Heart left ventricle (tissue), 16 donors: Measurements from ENCODE around the gene MESP2. TPM values are rescaled to one million over a fixed set of nuclear protein-coding genes. Genes with fewer than 3 reads are reported as not detected.

Experiments
- ATAC-seq, 4 donors: fragments of 200-7000 bp; cut with Tn5 transposase; one replicate each; pipeline ENCODE4 v1.9.1; 2020 to 2022; ENCODE audit warnings: moderate library complexity in 4 of 4, mild to moderate bottlenecking in 3 of 4, moderate number of reproducible peaks in 1 of 4
- DNase-seq, 5 donors: peaks; one replicate each; pipeline ENCODE4 v3.0.0-alpha.2; 2020
- H3K27ac ChIP-seq, 12 donors: fragments of 200-600 bp; sonication (generic) in 4 of 12; one replicate each; pipeline versions ENCODE4 v1.5.0 to v1.8.0; 2016 to 2022; ENCODE audit warnings: mild to moderate bottlenecking in 2 of 12
- H3K27me3 ChIP-seq, 9 donors: fragments of 200-600 bp; sonication (generic) in 2 of 9; one replicate each; pipeline versions ENCODE4 v1.5.1 to v1.8.0; 2016 to 2022; ENCODE audit warnings: mild to moderate bottlenecking in 3 of 9
- H3K36me3 ChIP-seq, 9 donors: fragments of 200-600 bp; sonication (generic) in 2 of 9; one replicate each; pipeline versions ENCODE4 v1.5.0 to v1.8.0; 2018 to 2022; ENCODE audit warnings: mild to moderate bottlenecking in 2 of 9
- H3K4me1 ChIP-seq, 12 donors: fragments of 200-600 bp; sonication (generic) in 4 of 12; one replicate each; pipeline versions ENCODE4 v1.5.0 to v1.8.0; 2016 to 2022; ENCODE audit warnings: mild to moderate bottlenecking in 3 of 12
- H3K4me3 ChIP-seq, 12 donors: fragments of 200-600 bp; sonication (generic) in 4 of 12; one replicate each; pipeline versions ENCODE4 v1.5.0 to v1.8.0; 2017 to 2022; ENCODE audit warnings: mild to moderate bottlenecking in 9 of 12, moderate library complexity in 4 of 12
- H3K9me3 ChIP-seq, 12 donors: fragments of 200-600 bp; sonication (generic) in 4 of 12; one replicate each; pipeline versions ENCODE4 v1.5.0 to v1.8.0; 2016 to 2022; ENCODE audit warnings: mild to moderate bottlenecking in 1 of 12
- CTCF ChIP-seq, 12 donors: fragments of 200-600 bp; sonication (generic) in 4 of 12; IDR thresholded peaks; one replicate each; pipeline versions ENCODE4 v1.5.0 to v1.8.0; 2018 to 2022; ENCODE audit warnings: antibody characterized with exemption in 12 of 12, mild to moderate bottlenecking in 5 of 12
- POLR2A ChIP-seq, 2 donors: fragments of 450-650 bp; IDR thresholded peaks; one replicate each; pipeline ENCODE4 v1.6.1; 2017; ENCODE audit warnings: antibody characterized with exemption in 2 of 2, mild to moderate bottlenecking in 2 of 2, moderate library complexity in 2 of 2
- WGBS, 4 donors: extraction: QIAGEN DNeasy Blood & Tissue Kit in 2 of 4; methylation state at CpG; one replicate each; pipeline versions ENCODE4 v1.1.5 to v1.1.7; 2013 to 2018; 5-methylcytosine and 5-hydroxymethylcytosine counted together
- intact Hi-C, 10 donors: fragments of 100-400 bp; cut with DNase I; formaldehyde crosslinking; loops; one replicate each; pipeline versions ENCODE4 v1.11.1 to v1.14.2; 2022
- polyA plus RNA-seq, 2 donors: library from polyadenylated mRNA; stranded (reverse); fragments of 200-250 nt; gene quantifications; one replicate each; pipeline ENCODE4 v1.2.3, GENCODE V29; 2013
- total RNA-seq, 9 donors: library from RNA; depleted of rRNA in 2 of 9; stranded (reverse); fragments of >200 nt in 2 of 9; fragmentation: NEBNext Ultra II Directional in 3 of 9; extraction: Animal tissue kit (Norgen Biotek cat#: 25700) in 3 of 9; gene quantifications; one replicate each; pipeline versions ENCODE4 v1.1.0 to v1.2.4, GENCODE V29; 2016 to 2023
- donor health status: ischemic (EF 13 %, LVEDD 7.1; RV severe dilation, severe dysfunction).
- donor health status: healthy with polysubstance abuse.
- donor health status: DM: no; HTN: yes; CAD: no.
- donor health status: DM: no; HTN: no; CAD: no.
- donor health status: ischemic (EF 25% LVEDD 6.9; RV normal size, moderate dysfunction).
- donor health status: ischemic (EF 25% LVEDD 5.7; RV mildly dilated, moderate dysfunction).
- donor health status: healthy.
- donor health status: DM: yes; HTN: yes; CAD: no.
- donor health status: ischemic (EF 35%, LVEDD 5.7; RV mildly dilated, moderate dysfunction).
- donor health status: nonischemic (EF 11% LVEDD 7.7; RV severe dilation, severe dysfunction).
- donor health status: DM: yes; HTN: yes; CAD: no.
- donor health status: PGD.
- donor health status: ischemic (EF 29% LVEDD 5.4; RV normal size, mild dysfunction).
- donor health status: nonischemic (EF 23%, LVEDD 6.1; RV moderate dilation, normal function).

Gene MESP2
- total and polyA plus RNA-seq, 11 donors, result 0.16 to 0.65 (median 0.58) TPM; not detected in 7

- peaks cover 0 to 7% (median 0%) of the 10 kb centered on the region in 9 donors for H3K27me3 ChIP-seq
- 85 to 91% (median 88%) methylated on average over 10 of the region's 10 CpGs for WGBS, 4 donors
- TF ChIP-seq POLR2A (IDR thresholded peaks at IDR 0.05) (no peak), CTCF (IDR thresholded peaks at IDR 0.05) (no peak)
- intact Hi-C loops, result loop anchor here in 2 of 10 donors (10.0 kb wide), 1 partner anchor 51 kb away; the partner anchor contains the start of gene MESP2 (in 2 of the 2)
- H3K4me3 ChIP-seq, result no peak overlapping the region
- ATAC-seq, result no peak
- no peak for DNase-seq
- no peaks in the 10 kb centered on the region for H3K9me3 ChIP-seq
- H3K4me1 ChIP-seq, result peaks cover 0 to 78% (median 14%) of the 10 kb centered on the region in 12 donors
- no peak overlapping the region for H3K27ac ChIP-seq
- H3K36me3 ChIP-seq, result no peaks in the 10 kb centered on the region
Observed at GRCh38 chr15:89825271-89825940, 49.3 kb downstream of the MESP2 start.

DNA sequence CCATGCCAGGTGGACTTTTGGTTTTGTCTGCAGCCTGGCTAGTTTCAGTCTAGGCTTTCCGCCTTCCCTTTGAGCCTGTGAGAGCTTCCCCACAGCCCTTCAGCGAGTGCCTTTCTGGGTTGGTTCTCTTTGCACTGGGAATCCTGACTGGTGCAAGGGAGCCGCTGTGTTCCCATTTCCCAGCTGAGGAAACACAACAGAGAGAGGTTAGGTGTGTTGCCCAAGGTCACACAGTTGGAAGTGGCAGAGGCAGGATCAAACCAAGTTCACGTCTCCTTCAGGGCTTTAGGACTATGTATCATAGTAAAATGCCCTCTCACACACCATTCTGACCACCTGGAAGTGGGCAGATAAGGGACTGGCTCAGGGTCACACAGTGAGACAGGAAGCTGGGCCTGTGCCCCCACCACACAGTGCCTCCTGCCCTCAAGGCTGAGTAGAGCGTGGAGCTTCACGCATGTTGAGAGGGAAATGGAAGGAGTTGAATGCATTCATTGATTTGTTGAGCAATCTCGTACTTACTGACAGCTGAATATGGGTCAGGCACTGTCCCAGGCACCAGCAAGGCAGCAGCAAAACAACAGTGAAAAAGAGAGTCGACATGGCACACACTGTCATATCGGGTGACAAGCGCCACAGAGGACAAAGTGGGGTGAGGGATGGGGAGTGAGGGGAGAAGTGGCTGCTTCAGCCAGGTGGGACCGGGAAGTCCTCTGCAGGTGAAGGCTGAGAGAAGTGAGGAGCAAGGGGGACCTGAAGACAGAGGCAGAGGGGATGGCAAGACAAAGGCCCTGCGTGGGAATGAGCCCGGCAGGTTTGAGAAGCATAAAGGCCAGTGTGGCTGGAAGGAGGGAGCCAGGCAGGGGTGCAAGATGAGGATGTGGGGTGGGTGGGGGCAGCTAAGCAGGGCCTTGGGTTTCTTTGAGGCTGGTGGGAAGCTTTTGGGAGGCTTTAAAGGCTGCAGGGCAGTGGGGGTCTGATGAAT lies 50.8 kb downstream of the MESP2 start:
- Histone ChIP-seq H3K4me3 (no peak overlapping the region), H3K36me3 (peaks cover 0 to 3% (median 0%) of the 10 kb centered on the region in 9 donors), H3K9me3 (no peaks in the 10 kb centered on the region), H3K4me1 (peaks cover 0 to 72% (median 14%) of the 10 kb centered on the region in 12 donors), H3K27ac (no peak overlapping the region), H3K27me3 (no peaks in the 10 kb centered on the region)
- 93 to 94% (median 93%) methylated on average over 12 to 13 of the region's 13 CpGs for WGBS, 4 donors
- DNase-seq, result no peak
- TF ChIP-seq POLR2A (IDR thresholded peaks at IDR 0.05) (no peak), CTCF (IDR thresholded peaks at IDR 0.05) (no peak)
- no peak for ATAC-seq
- intact Hi-C loops, result loop anchor here in 2 of 10 donors (10.0 kb wide), 1 partner anchor 52 kb away; the partner anchor contains the start of gene MESP2 (in 2 of the 2)

GRCh38 chr15:89827829-89828228 lies 51.7 kb downstream of the MESP2 start:
- 83 to 93% (median 90%) methylated on average over 3 to 4 of the region's 4 CpGs for WGBS, 4 donors
- peak overlapping the region in 8 of 12 donors; percentile 21 to 66 (median 40) for H3K27ac ChIP-seq
- H3K4me1 ChIP-seq, result peaks cover 0 to 63% (median 14%) of the 10 kb centered on the region in 12 donors
- H3K27me3 ChIP-seq, result no peaks in the 10 kb centered on the region
- peaks cover 0 to 9% (median 4%) of the 10 kb centered on the region in 9 donors for H3K36me3 ChIP-seq
- intact Hi-C loops, result loop anchor here in 2 of 10 donors (10.0 kb wide), 1 partner anchor 53 kb away; the partner anchor contains the start of gene MESP2 (in 2 of the 2)
- H3K9me3 ChIP-seq, result no peaks in the 10 kb centered on the region
- no peak for DNase-seq
- peak in 1 of 4 donors; percentile 18 for ATAC-seq
- peak overlapping the region in 1 of 12 donors; percentile 5 for H3K4me3 ChIP-seq
- TF ChIP-seq CTCF (IDR thresholded peaks at IDR 0.05), result no peak
- no peak for TF ChIP-seq POLR2A (IDR thresholded peaks at IDR 0.05)

Other genes starting within 250 kb of the MESP2 start
- gene TICRR, start 200.9 kb upstream of the MESP2 start, total RNA-seq, result 1 to 10 TPM in 1 of 9 donors, under 1 TPM in 5, not detected in 3; 0.05 to 1.4 (median 0.10) TPM
- gene TICRR, start 200.9 kb upstream of the MESP2 start, polyA plus RNA-seq, result under 1 TPM in 1 of 2 donors, not detected in 1; 0.04 TPM
- gene KIF7, start 120.9 kb upstream of the MESP2 start, total RNA-seq, result 1 to 10 TPM; 2.7 to 9.2 (median 3.5) TPM
- gene KIF7, start 120.9 kb upstream of the MESP2 start, polyA plus RNA-seq, result 1 to 10 TPM; 1.3 to 3.0 TPM
- gene PLIN1, start 97.0 kb upstream of the MESP2 start, total RNA-seq, result 100 to 1,000 TPM in 1 of 9 donors, 10 to 100 TPM in 2, 1 to 10 TPM in 4, under 1 TPM in 2; 0.28 to 143 (median 3.3) TPM
- gene PLIN1, start 97.0 kb upstream of the MESP2 start, polyA plus RNA-seq, result 10 to 100 TPM in 1 of 2 donors, 1 to 10 TPM in 1; 6.5 to 11.8 TPM
- 10 to 100 TPM in 6 of 9 donors, 1 to 10 TPM in 3; 7.0 to 23.0 (median 10.7) TPM for gene PEX11A, start 85.6 kb upstream of the MESP2 start, total RNA-seq
- 10 to 100 TPM in 1 of 2 donors, 1 to 10 TPM in 1; 5.9 to 11.0 TPM for gene PEX11A, start 85.6 kb upstream of the MESP2 start, polyA plus RNA-seq
- gene WDR93, start 85.5 kb upstream of the MESP2 start, total RNA-seq, result under 1 TPM in 1 of 9 donors, not detected in 8; 0.21 TPM
- under 1 TPM in 1 of 2 donors, not detected in 1; 0.10 TPM for gene WDR93, start 85.5 kb upstream of the MESP2 start, polyA plus RNA-seq
- 1 to 10 TPM; 1.3 to 6.9 (median 5.1) TPM for gene MESP1, start 25.1 kb upstream of the MESP2 start, total RNA-seq
- 1 to 10 TPM in 1 of 2 donors, under 1 TPM in 1; 0.43 to 6.9 TPM for gene MESP1, start 25.1 kb upstream of the MESP2 start, polyA plus RNA-seq
- gene ANPEP, start 38.5 kb downstream of the MESP2 start, total RNA-seq, result 10 to 100 TPM in 3 of 9 donors, 1 to 10 TPM in 6; 1.1 to 37.6 (median 6.7) TPM
- 1 to 10 TPM; 4.6 to 9.2 TPM for gene ANPEP, start 38.5 kb downstream of the MESP2 start, polyA plus RNA-seq
- gene AP3S2, start 117.7 kb downstream of the MESP2 start, total RNA-seq, result 10 to 100 TPM; 37.1 to 64.6 (median 43.3) TPM
- 10 to 100 TPM; 15.4 to 42.1 TPM for gene AP3S2, start 117.7 kb downstream of the MESP2 start, polyA plus RNA-seq
- 10 to 100 TPM in 7 of 9 donors, 1 to 10 TPM in 2; 7.3 to 15.3 (median 11.5) TPM for gene ARPIN, start 136.6 kb downstream of the MESP2 start, total RNA-seq
- gene ARPIN, start 136.6 kb downstream of the MESP2 start, polyA plus RNA-seq, result 1 to 10 TPM; 7.4 to 7.5 TPM
- gene ZNF710, start 225.0 kb downstream of the MESP2 start, total RNA-seq, result 10 to 100 TPM in 1 of 9 donors, 1 to 10 TPM in 8; 2.9 to 22.4 (median 5.9) TPM
- gene ZNF710, start 225.0 kb downstream of the MESP2 start, polyA plus RNA-seq, result 1 to 10 TPM; 3.4 to 6.1 TPM